Right lobe of liver (tissue), 6 donors: ENCODE data around the gene PHIP. TPM values are rescaled to one million over a fixed set of nuclear protein-coding genes. Genes with fewer than 3 reads are reported as not detected.

ENCODE experiments used
- ATAC-seq, 4 donors: fragments of 200-7000 bp; cut with Tn5 transposase; one replicate each; pipeline ENCODE4 v1.9.1; 2020; ENCODE audit warnings: mild to moderate bottlenecking in 4 of 4, moderate library complexity in 4 of 4
- DNase-seq, 3 donors: peaks; one replicate each; pipeline ENCODE4 v3.0.0-alpha.2; 2020
- H3K27ac ChIP-seq, 3 donors: fragments of 200-600 bp; one replicate each; pipeline ENCODE4 v1.8.0; 2022
- H3K27me3 ChIP-seq, 2 donors: fragments of 200-600 bp; one replicate each; pipeline ENCODE4 v1.8.0; 2022
- H3K36me3 ChIP-seq, 4 donors: fragments of 200-600 bp; sonication (generic) in 1 of 4; one replicate each; pipeline versions ENCODE4 v1.5.1 to v1.8.0; 2017 to 2022; ENCODE audit warnings: control low read depth in 1 of 4
- H3K4me1 ChIP-seq, 4 donors: fragments of 200-600 bp; sonication (generic) in 1 of 4; one replicate each; pipeline versions ENCODE4 v1.5.1 to v1.8.0; 2017 to 2022; ENCODE audit warnings: control low read depth in 1 of 4
- H3K4me3 ChIP-seq, 3 donors: fragments of 200-600 bp; one replicate each; pipeline ENCODE4 v1.8.0; 2022
- H3K9me3 ChIP-seq, 4 donors: fragments of 200-600 bp; sonication (generic) in 1 of 4; one replicate each; pipeline versions ENCODE4 v1.5.1 to v1.8.0; 2017 to 2022; ENCODE audit warnings: control low read depth in 1 of 4
- POLR2A ChIP-seq: fragments of 450-650 bp; IDR thresholded peaks from one replicate; pipeline ENCODE4 v1.6.1; 2017; ENCODE audit warnings: antibody characterized with exemption, mild to moderate bottlenecking
- WGBS: methylation state at CpG from one replicate; pipeline ENCODE4 v1.1.6; 2018; ENCODE audit warnings: low coverage, low lambda C conversion rate; ENCODE audit not compliant: insufficient coverage; ENCODE audit errors: missing lambda C conversion rate; 5-methylcytosine and 5-hydroxymethylcytosine counted together
- intact Hi-C, 2 donors: fragments of 100-400 bp; cut with DNase I; formaldehyde crosslinking; loops; one replicate each; pipeline versions ENCODE4 v1.11.2 to v1.14.1; 2022
- total RNA-seq, 6 experiments: library from RNA; depleted of rRNA in 2 of 6; stranded (reverse); fragments of >200 nt in 2 of 6; fragmentation: NEBNext Ultra II Directional in 3 of 6; extraction: Animal tissue kit (Norgen Biotek cat#: 25700) in 3 of 6; gene quantifications; one replicate each; pipeline versions ENCODE4 v1.1.0 to v1.2.4, GENCODE V29; 2016 to 2023
- TF ChIP-seq, protein P1 (sequence below), 4 donors: fragments of 200-600 bp in 3 of 4; fragments of 450-650 bp in 1 of 4; IDR thresholded peaks; one replicate each; pipeline versions ENCODE4 v1.5.1 to v1.8.0; 2016 to 2022; ENCODE audit warnings: antibody characterized with exemption in 4 of 4, mild to moderate bottlenecking in 2 of 4
- donor health status: DM: no; HTN: yes; CAD: no.
- donor health status: DM: no; HTN: no; CAD: no.
- donor health status: DM: no; HTN: no; CAD: no.
- donor health status: DM: no; HTN: yes; CAD: no.
- donor health status: DM: no; HTN: yes; CAD: no.

The PHIP gene
- total RNA-seq, 6 experiments from 2014 or later, result 5.0 to 7.8 (median 6.4) TPM

DNA sequence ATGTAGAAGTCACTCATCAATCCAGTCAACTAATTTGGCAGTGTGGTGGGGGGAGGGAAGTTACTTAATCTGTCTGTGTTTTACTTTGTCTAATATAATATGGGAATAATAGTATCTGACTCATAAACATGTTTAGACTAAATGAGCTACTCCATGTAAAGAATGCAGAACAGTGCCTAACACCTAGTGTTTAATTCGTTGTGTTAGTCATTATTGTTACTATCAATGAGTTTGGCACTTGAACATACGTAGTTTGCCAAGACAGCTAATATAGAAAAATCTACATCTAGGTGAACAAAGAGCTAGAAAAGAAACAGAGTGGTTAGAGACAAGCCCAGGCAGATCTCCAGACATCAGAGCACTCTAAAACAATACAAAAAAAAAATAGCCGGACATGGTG lies 161.6 kb downstream of the PHIP start:
- H3K27ac ChIP-seq, result no peak overlapping the region
- 85% methylated on average over 3 of the region's 3 CpGs for WGBS
- no peaks in the 10 kb centered on the region for H3K36me3 ChIP-seq
- H3K4me1 ChIP-seq, result no peaks in the 10 kb centered on the region
- DNase-seq (no peak), ATAC-seq (no peak)
- H3K27me3 ChIP-seq, result no peaks in the 10 kb centered on the region
- TF ChIP-seq, protein P1, sequence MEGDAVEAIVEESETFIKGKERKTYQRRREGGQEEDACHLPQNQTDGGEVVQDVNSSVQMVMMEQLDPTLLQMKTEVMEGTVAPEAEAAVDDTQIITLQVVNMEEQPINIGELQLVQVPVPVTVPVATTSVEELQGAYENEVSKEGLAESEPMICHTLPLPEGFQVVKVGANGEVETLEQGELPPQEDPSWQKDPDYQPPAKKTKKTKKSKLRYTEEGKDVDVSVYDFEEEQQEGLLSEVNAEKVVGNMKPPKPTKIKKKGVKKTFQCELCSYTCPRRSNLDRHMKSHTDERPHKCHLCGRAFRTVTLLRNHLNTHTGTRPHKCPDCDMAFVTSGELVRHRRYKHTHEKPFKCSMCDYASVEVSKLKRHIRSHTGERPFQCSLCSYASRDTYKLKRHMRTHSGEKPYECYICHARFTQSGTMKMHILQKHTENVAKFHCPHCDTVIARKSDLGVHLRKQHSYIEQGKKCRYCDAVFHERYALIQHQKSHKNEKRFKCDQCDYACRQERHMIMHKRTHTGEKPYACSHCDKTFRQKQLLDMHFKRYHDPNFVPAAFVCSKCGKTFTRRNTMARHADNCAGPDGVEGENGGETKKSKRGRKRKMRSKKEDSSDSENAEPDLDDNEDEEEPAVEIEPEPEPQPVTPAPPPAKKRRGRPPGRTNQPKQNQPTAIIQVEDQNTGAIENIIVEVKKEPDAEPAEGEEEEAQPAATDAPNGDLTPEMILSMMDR (IDR thresholded peaks at IDR 0.05), result no peak
- no peak for TF ChIP-seq POLR2A
- H3K4me3 ChIP-seq, result no peak overlapping the region
- intact Hi-C loops, result no loop called here
- no peaks in the 10 kb centered on the region for H3K9me3 ChIP-seq

DNA sequence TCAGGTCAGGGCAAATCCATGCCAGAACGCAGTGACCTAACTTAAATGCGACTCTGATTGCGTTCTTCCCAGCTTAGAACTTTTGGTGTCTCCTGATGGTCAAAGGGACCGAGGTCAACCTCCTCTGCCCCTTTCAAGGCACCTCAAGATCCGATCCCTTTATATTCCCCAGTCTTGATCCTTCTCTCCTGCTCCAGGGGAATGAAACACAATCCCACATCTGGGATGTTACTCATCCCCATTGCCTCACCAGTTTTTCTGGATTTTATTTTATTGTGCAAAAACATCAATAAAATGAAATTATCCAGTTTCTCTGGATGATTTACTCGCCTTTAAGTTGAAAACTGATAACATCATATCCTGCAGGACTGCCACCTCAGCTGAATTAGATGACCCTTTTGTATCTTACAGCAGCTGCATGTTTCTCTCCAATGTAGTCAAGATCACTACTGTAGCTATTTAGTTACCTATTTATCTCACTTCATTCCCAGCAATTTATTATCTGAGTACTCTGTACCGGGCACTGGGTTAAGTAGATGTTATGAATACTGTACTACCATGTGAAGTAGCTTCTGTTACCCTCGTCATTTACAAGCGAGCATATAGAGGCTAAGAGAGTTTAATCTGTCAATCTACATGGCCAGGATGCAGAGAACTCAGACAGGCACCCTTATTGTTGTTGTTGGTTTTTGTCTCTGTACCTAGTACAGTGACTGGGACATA lies 166.7 kb downstream of the PHIP start:
- TF ChIP-seq, protein P1 (IDR thresholded peaks at IDR 0.05), result no peak
- TF ChIP-seq POLR2A, result no peak
- intact Hi-C loops, result no loop called here
- no peaks in the 10 kb centered on the region for H3K9me3 ChIP-seq
- no peaks in the 10 kb centered on the region for H3K36me3 ChIP-seq
- H3K27me3 ChIP-seq, result peaks cover 0 to 5% of the 10 kb centered on the region in 2 donors
- peaks cover 0 to 8% (median 0%) of the 10 kb centered on the region in 4 donors for H3K4me1 ChIP-seq
- no peak overlapping the region for H3K4me3 ChIP-seq
- WGBS, result 63% methylated on average over 9 of the region's 9 CpGs
- no peak for ATAC-seq
- DNase-seq, result no peak
- no peak overlapping the region for H3K27ac ChIP-seq

DNA sequence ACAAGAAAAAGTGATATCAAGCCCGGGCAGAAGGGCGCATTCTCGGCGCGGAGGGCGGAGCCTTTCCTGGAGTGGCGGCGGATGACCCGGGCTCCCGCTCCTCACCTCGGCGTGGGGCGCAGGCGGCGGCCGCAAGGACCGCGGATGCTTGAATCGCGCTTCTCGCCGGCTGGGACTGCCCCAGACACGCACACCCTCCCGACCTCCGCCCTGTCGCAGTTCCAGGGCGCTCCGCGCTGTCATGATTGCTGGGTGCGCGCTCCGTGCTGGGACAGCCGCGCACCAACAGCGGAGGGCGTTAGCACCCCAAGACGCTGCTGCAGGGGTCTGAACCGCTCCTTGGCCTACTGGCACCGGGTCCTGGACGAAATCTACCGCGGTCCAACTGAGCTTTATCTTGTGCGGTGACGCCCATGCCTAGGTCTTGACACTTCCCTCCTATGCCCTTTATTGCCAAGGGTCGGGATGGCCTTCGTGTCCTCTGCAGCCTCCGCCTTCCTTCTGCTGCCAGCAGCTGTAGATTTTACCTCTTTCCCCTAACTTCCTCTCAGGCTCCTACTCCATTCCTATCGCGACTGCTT lies 167.4 kb downstream of the PHIP start:
- WGBS, result 4% methylated on average over 7 of the region's 49 CpGs
- intact Hi-C loops, result no loop called here
- Histone ChIP-seq H3K4me1 (peaks cover 0 to 8% (median 0%) of the 10 kb centered on the region in 4 donors), H3K27me3 (peaks cover 0 to 5% of the 10 kb centered on the region in 2 donors), H3K9me3 (no peaks in the 10 kb centered on the region), H3K36me3 (no peaks in the 10 kb centered on the region), H3K27ac (no peak overlapping the region), H3K4me3 (peak overlapping the region; percentile 28 to 48 (median 34))
- ATAC-seq (peak; percentile 55 to 72 (median 60)), DNase-seq (peak in 1 of 3 donors; percentile 25)
- no peak for TF ChIP-seq POLR2A
- TF ChIP-seq, protein P1 (IDR thresholded peaks at IDR 0.05), result no peak

DNA sequence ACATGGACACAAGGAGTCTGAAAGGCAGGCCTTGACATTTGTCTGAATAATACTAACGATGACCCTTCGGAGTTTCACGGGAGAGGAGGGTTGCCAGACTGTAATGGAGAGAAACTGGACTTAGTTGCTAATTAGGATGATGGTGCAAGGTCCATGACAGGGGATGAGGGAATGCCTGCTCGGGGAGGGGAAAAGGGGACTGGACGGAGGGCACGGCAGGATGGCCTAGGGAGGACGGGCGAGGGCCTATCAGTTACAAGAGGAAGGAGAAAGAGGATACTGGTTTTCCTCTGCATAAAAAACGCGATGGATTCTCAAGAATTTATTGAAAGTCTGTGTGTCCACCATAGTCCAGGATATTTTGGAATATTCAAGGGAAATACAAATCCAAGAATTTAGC lies 168.0 kb downstream of the PHIP start:
- 82% methylated on average over 10 of the region's 10 CpGs for WGBS
- ATAC-seq (no peak), DNase-seq (no peak)
- intact Hi-C loops, result no loop called here
- Histone ChIP-seq H3K9me3 (no peaks in the 10 kb centered on the region), H3K27ac (no peak overlapping the region), H3K4me1 (peaks cover 0 to 8% (median 0%) of the 10 kb centered on the region in 4 donors), H3K4me3 (no peak overlapping the region), H3K36me3 (no peaks in the 10 kb centered on the region), H3K27me3 (peaks cover 0 to 5% of the 10 kb centered on the region in 2 donors)
- TF ChIP-seq POLR2A, result no peak
- TF ChIP-seq, protein P1 (IDR thresholded peaks at IDR 0.05), result no peak
